GM06990 (cell line): ENCODE results near the gene PDGFRB.

ENCODE experiments used
- DNase-seq: peaks from one replicate; pipeline ENCODE4 v3.0.0-alpha.2; 2011; ENCODE audit not compliant: insufficient read length; ENCODE audit errors: extremely low read depth
- H3K27me3 ChIP-seq: replicated peaks from 2 replicates; pipeline ENCODE4 v1.6.0; 2011; ENCODE audit warnings: low read length; ENCODE audit not compliant: control insufficient read depth, insufficient read depth
- H3K36me3 ChIP-seq: 2 replicates; pipeline ENCODE4 v1.5.1; 2011; ENCODE audit warnings: low read length; ENCODE audit not compliant: control insufficient read depth, insufficient read depth
- H3K4me3 ChIP-seq: replicated peaks from 2 replicates; pipeline ENCODE4 v1.5.1; 2011; ENCODE audit warnings: low read depth, mild to moderate bottlenecking, control low read depth, low read length
- CTCF ChIP-seq: IDR thresholded peaks from 2 replicates; pipeline ENCODE4 v1.5.1; 2011; ENCODE audit warnings: low read length, control low read depth, mild to moderate bottlenecking, inconsistent platforms; ENCODE audit not compliant: insufficient read depth, poor library complexity, severe bottlenecking

Gene PDGFRB

GRCh38 chr5:150152636-150153462 lies 2.8 kb downstream of the PDGFRB start:
- TF ChIP-seq CTCF = no peak
- no peak for DNase-seq
- no peak overlapping the region for H3K4me3 ChIP-seq

GRCh38 chr5:150149618-150150017 lies 6.0 kb downstream of the PDGFRB start:
- DNase-seq = no peak
- no peaks in the 10 kb centered on the region for H3K36me3 ChIP-seq

More at GRCh38 chr5:150152636-150153462, 2.8 kb downstream of the PDGFRB start:
- no peaks in the 10 kb centered on the region for H3K36me3 ChIP-seq
- H3K27me3 ChIP-seq = peaks cover 3% of the 10 kb centered on the region; the same call in 1 of the 2 replicates

GRCh38 chr5:150148117-150148927 lies 7.3 kb downstream of the PDGFRB start:
- no peaks in the 10 kb centered on the region for H3K36me3 ChIP-seq
- H3K4me3 ChIP-seq = no peak overlapping the region
- no peak for DNase-seq
- TF ChIP-seq CTCF = no peak
- H3K27me3 ChIP-seq = peaks cover 1% of the 10 kb centered on the region; the same call in 1 of the 2 replicates

More at GRCh38 chr5:150149618-150150017, 6.0 kb downstream of the PDGFRB start:
- TF ChIP-seq CTCF = no peak
- H3K27me3 ChIP-seq = peaks cover 3% of the 10 kb centered on the region; the same call in 1 of the 2 replicates
- no peak overlapping the region for H3K4me3 ChIP-seq

GRCh38 chr5:150147670-150148069 lies 8.0 kb downstream of the PDGFRB start:
- H3K27me3 ChIP-seq = peaks cover 1% of the 10 kb centered on the region; the same call in 1 of the 2 replicates
- DNase-seq = no peak
- H3K36me3 ChIP-seq = no peaks in the 10 kb centered on the region
- TF ChIP-seq CTCF = no peak
- H3K4me3 ChIP-seq = no peak overlapping the region

- no peak for TF ChIP-seq CTCF
- Histone ChIP-seq H3K4me3 (no peak overlapping the region), H3K36me3 (no peaks in the 10 kb centered on the region), H3K27me3 (no peaks in the 10 kb centered on the region)
- no peak for DNase-seq
These were observed 8.6 kb downstream of the PDGFRB start for GRCh38 chr5:150146862-150147601.
